Measurements from ENCODE around the gene IL4R. TPM values are rescaled to one million over a fixed set of nuclear protein-coding genes. Genes with fewer than 3 reads are reported as not detected.

The IL4R gene
- total RNA-seq, 2 donors from 2014 or later: 30.6 to 31.6 TPM

- Histone ChIP-seq H3K27ac (ENCODE audit: low read depth, low read length) (no peak overlapping the region), H3K36me3 (ENCODE audit: control insufficient read depth, insufficient read depth, low read length) (no peaks in the 10 kb centered on the region), H3K9me3 (ENCODE audit: control insufficient read depth, low read length) (no peaks in the 10 kb centered on the region), H3K4me1 (ENCODE audit: control insufficient read depth, insufficient read depth, low read length) (no peaks in the 10 kb centered on the region), H3K9ac (ENCODE audit: extremely low read depth, low read length, poor library complexity, severe bottlenecking) (no peak overlapping the region), H3K4me3 (ENCODE audit: low read length) (no peak overlapping the region), H3K27me3 (ENCODE audit: control insufficient read depth, insufficient read depth, low read length, poor library complexity, severe bottlenecking) (peaks cover 7% of the 10 kb centered on the region)
- Mint-ChIP-seq H3K27ac (no peak overlapping the region), H3K36me3 (ENCODE audit: low read depth) (peaks cover under 1% of the 10 kb centered on the region), H3K4me3 (peak overlapping the region; percentile 65), H3K27me3 (ENCODE audit: insufficient read depth) (peaks cover 3% of the 10 kb centered on the region), H3K9me3 (no peaks in the 10 kb centered on the region), H3K4me1 (peaks cover 8% of the 10 kb centered on the region)
- DNase-seq: peak; percentile 15
- WGBS, 2 experiments (ENCODE audit: insufficient coverage in 1 of 2, insufficient read length in 1 of 2): 88% methylated on average over 7 of the region's 8 CpGs; no CpG with 5 or more reads in 1 of the 2 experiments
- no peak for TF ChIP-seq CTCF (conservative IDR thresholded peaks at IDR 0.05)
Measured at GRCh38 chr16:27267037-27267677, 46.6 kb upstream of the IL4R start.

GRCh38 chr16:27268376-27269299 is 45.1 kb upstream of the IL4R start, which contains the start of gene NSMCE1:
NSMCE1 (minus strand) TSS chr16:27268772; CDS start chr16:27257570, 11,202 bp downstream.
- Histone ChIP-seq H3K4me3 (ENCODE audit: low read length) (peak within 1 kb of the TSS; percentile 82), H3K9me3 (ENCODE audit: control insufficient read depth, low read length) (no peaks in the 10 kb centered on the region), H3K27ac (ENCODE audit: low read depth, low read length) (no peak within 1 kb of the TSS), H3K36me3 (ENCODE audit: control insufficient read depth, insufficient read depth, low read length) (no peaks in the 10 kb centered on the region), H3K27me3 (ENCODE audit: control insufficient read depth, insufficient read depth, low read length, poor library complexity, severe bottlenecking) (peaks cover 8% of the 10 kb centered on the region), H3K9ac (ENCODE audit: extremely low read depth, low read length, poor library complexity, severe bottlenecking) (no peak within 1 kb of the TSS), H3K4me1 (ENCODE audit: control insufficient read depth, insufficient read depth, low read length) (no peaks in the 10 kb centered on the region)
- peaks cover 8% of the 10 kb centered on the region for H3K4me1 Mint-ChIP-seq
- peaks cover 5% of the 10 kb centered on the region for H3K27me3 Mint-ChIP-seq (ENCODE audit: insufficient read depth)
- DNase-seq: peak; percentile 97
- H3K36me3 Mint-ChIP-seq (ENCODE audit: low read depth): peaks cover 1% of the 10 kb centered on the region
- H3K4me3 Mint-ChIP-seq: peak within 1 kb of the TSS; percentile 65
- WGBS, 2 experiments (ENCODE audit: insufficient coverage in 1 of 2, insufficient read length in 1 of 2): 51 to 67% methylated on average over 17 to 56 of the region's 58 CpGs
- peak within 1 kb of the TSS; percentile 82 for H3K27ac Mint-ChIP-seq
- no peaks in the 10 kb centered on the region for H3K9me3 Mint-ChIP-seq
- no peak for TF ChIP-seq CTCF (conservative IDR thresholded peaks at IDR 0.05)

- Histone ChIP-seq H3K27me3 (ENCODE audit: control insufficient read depth, insufficient read depth, low read length, poor library complexity, severe bottlenecking) (peaks cover 8% of the 10 kb centered on the region), H3K9me3 (ENCODE audit: control insufficient read depth, low read length) (no peaks in the 10 kb centered on the region), H3K9ac (ENCODE audit: extremely low read depth, low read length, poor library complexity, severe bottlenecking) (no peak overlapping the region), H3K4me3 (ENCODE audit: low read length) (no peak overlapping the region), H3K4me1 (ENCODE audit: control insufficient read depth, insufficient read depth, low read length) (no peaks in the 10 kb centered on the region), H3K36me3 (ENCODE audit: control insufficient read depth, insufficient read depth, low read length) (no peaks in the 10 kb centered on the region), H3K27ac (ENCODE audit: low read depth, low read length) (no peak overlapping the region)
- Mint-ChIP-seq H3K4me1 (peaks cover 8% of the 10 kb centered on the region), H3K27ac (no peak overlapping the region), H3K36me3 (ENCODE audit: low read depth) (peaks cover 1% of the 10 kb centered on the region), H3K27me3 (ENCODE audit: insufficient read depth) (peaks cover 5% of the 10 kb centered on the region), H3K9me3 (no peaks in the 10 kb centered on the region), H3K4me3 (peak overlapping the region; percentile 65)
- 84 to 93% methylated on average over 8 to 9 of the region's 9 CpGs for WGBS, 2 experiments (ENCODE audit: insufficient coverage in 1 of 2, insufficient read length in 1 of 2)
- no peak for TF ChIP-seq CTCF (conservative IDR thresholded peaks at IDR 0.05)
- peak; percentile 35 for DNase-seq
Measured at GRCh38 chr16:27269300-27270150, 44.2 kb upstream of the IL4R start.

Data from endodermal cell (in vitro differentiated cells).